Anterior cingulate cortex (tissue), 58 donors: ENCODE measurements around the gene COQ8B.

ENCODE experiments used
- DNase-seq, 58 donors: peaks; one replicate each; lab custom pipeline; 2025; lab: John Stamatoyannopoulos, UW

Gene COQ8B

DNA sequence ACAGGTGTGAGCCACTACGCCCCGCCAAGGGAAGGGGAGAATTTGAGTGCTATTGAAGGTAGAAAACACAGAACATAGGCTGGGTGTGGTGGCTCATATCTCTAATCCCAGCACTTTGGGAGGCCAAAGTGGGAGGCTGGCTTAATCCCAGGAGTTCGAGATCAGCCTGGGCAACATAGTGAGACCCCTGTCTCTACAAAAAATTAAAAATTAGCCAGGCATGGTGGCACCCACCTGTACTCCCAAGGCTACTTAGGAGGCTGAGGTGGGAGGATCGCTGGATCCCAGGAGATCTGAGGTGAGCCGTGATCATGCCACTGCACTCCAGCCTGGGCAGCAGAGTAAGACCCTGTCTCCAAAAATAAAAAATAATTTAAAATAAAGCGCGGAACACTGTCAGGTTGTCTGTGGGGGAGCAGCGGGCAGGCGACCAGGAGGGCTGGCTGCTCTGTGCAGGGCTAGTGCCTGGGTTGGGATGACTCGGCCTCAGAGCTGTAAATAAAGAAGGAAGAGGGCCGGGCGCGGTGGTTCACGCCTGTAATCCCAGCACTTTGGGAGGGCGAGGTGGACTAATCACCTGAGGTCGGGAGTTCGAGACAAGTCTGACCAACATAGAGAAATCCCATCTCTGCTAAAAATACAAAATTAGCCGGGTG lies 74.5 kb downstream of the COQ8B start:
- DNase-seq: no peak
